ENCODE data around the gene ARSA. TPM values are rescaled to one million over a fixed set of nuclear protein-coding genes. Genes with fewer than 3 reads are reported as not detected.

The ARSA gene
- total and polyA plus RNA-seq, 11 donors: 16.7 to 40.5 (median 26.1) TPM

- 87 to 96% (median 90%) methylated on average over 4 to 5 of the region's 5 CpGs for WGBS, 4 donors
- no peaks in the 10 kb centered on the region for H3K9me3 ChIP-seq
- H3K27ac ChIP-seq: no peak overlapping the region
- H3K36me3 ChIP-seq: no peaks in the 10 kb centered on the region
- intact Hi-C loops (cut with DNase I): no loop called here
- H3K4me3 ChIP-seq: no peak overlapping the region
- ATAC-seq: no peak
- peak in 2 of 5 donors; percentile 7 to 8 for DNase-seq
- TF ChIP-seq CTCF (IDR thresholded peaks at IDR 0.05): no peak
- no peak for TF ChIP-seq POLR2A (IDR thresholded peaks at IDR 0.05)
- H3K4me1 ChIP-seq: peaks cover 0 to 11% (median 7%) of the 10 kb centered on the region in 12 donors
- H3K27me3 ChIP-seq: no peaks in the 10 kb centered on the region
Observed at GRCh38 chr22:50587407-50587806, 40.5 kb downstream of the ARSA start.

GRCh38 chr22:50586416-50586815 lies 41.5 kb downstream of the ARSA start:
- intact Hi-C loops (cut with DNase I): no loop called here
- no peaks in the 10 kb centered on the region for H3K9me3 ChIP-seq
- 78 to 90% (median 82%) methylated on average over 1 to 5 of the region's 5 CpGs for WGBS, 4 donors
- no peaks in the 10 kb centered on the region for H3K36me3 ChIP-seq
- TF ChIP-seq CTCF (IDR thresholded peaks at IDR 0.05) (no peak), POLR2A (IDR thresholded peaks at IDR 0.05) (no peak)
- no peak overlapping the region for H3K4me3 ChIP-seq
- no peaks in the 10 kb centered on the region for H3K27me3 ChIP-seq
- peak in 2 of 5 donors; percentile 8 to 11 for DNase-seq
- peaks cover 3 to 17% (median 13%) of the 10 kb centered on the region in 12 donors for H3K4me1 ChIP-seq
- H3K27ac ChIP-seq: no peak overlapping the region
- no peak for ATAC-seq

GRCh38 chr22:50585781-50586180 lies 42.2 kb downstream of the ARSA start:
- Histone ChIP-seq H3K36me3 (peaks cover 0 to 6% (median 3%) of the 10 kb centered on the region in 9 donors), H3K9me3 (no peaks in the 10 kb centered on the region), H3K27ac (no peak overlapping the region), H3K4me1 (peaks cover 3 to 23% (median 19%) of the 10 kb centered on the region in 12 donors), H3K27me3 (no peaks in the 10 kb centered on the region), H3K4me3 (no peak overlapping the region)
- intact Hi-C loops (cut with DNase I): no loop called here
- peak in 2 of 5 donors; percentile 6 to 9 for DNase-seq
- TF ChIP-seq POLR2A (IDR thresholded peaks at IDR 0.05): no peak
- TF ChIP-seq CTCF (IDR thresholded peaks at IDR 0.05): no peak
- 92 to 95% (median 94%) methylated on average over 8 of the region's 8 CpGs for WGBS, 4 donors
- ATAC-seq: no peak

GRCh38 chr22:50585238-50585637 lies 42.7 kb downstream of the ARSA start:
- no peak overlapping the region for H3K27ac ChIP-seq
- no peak for ATAC-seq
- 83 to 91% (median 90%) methylated on average over 3 of the region's 3 CpGs for WGBS, 4 donors
- peaks cover 3 to 29% (median 20%) of the 10 kb centered on the region in 12 donors for H3K4me1 ChIP-seq
- intact Hi-C loops (cut with DNase I): no loop called here
- H3K4me3 ChIP-seq: no peak overlapping the region
- peaks cover 0 to 11% (median 5%) of the 10 kb centered on the region in 9 donors for H3K36me3 ChIP-seq
- no peaks in the 10 kb centered on the region for H3K27me3 ChIP-seq
- no peaks in the 10 kb centered on the region for H3K9me3 ChIP-seq
- no peak for TF ChIP-seq POLR2A (IDR thresholded peaks at IDR 0.05)
- no peak for TF ChIP-seq CTCF (IDR thresholded peaks at IDR 0.05)
- DNase-seq: peak in 2 of 5 donors; percentile 4 to 19

Measured in heart left ventricle (tissue), 16 donors.